Parietal lobe (tissue), 1 donor: ENCODE data around the gene STK17B. TPM values are rescaled to one million over a fixed set of nuclear protein-coding genes. Genes with fewer than 3 reads are reported as not detected.

Experiments
- total RNA-seq: library from RNA; depleted of rRNA; stranded (reverse); fragments of >200 nt; gene quantifications from one replicate; pipeline ENCODE4 v1.2.3, GENCODE V29; 2014

Gene STK17B
- 5.6 TPM for total RNA-seq

DNA sequence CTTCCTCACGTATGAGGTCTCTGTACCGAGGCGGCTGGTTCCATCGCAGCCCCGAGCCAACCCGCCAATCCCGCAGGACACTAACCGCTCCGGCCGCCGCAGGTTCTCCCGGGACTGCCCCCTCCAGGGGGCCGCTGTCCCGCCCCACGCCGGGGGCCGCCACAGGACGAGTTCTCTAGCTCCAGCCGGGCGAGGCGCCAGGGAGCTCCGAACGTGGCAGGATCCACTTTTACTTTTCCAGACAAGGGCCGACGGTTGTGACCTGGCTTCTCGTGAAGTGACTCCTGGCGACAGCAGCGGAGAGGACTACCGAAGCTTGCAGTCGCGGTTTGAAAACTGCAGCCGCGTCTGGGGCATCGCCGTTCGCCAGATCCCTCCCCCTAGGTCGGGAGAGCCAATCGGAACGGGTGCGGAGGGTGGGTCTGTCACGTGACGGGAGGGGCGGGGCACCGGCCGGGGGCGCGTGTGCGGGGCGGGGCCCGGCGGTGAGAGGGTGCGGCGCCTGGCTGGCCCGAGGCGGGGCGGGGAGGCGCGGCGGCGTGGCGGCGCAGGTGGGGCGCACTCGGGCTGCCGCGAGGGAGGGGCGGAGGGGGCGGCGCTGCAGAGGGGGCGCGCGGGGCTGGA is at the start of gene STK17B:
STK17B (minus strand) TSS at position 331 of the 624 bp plus-strand sequence. CDS start 8,195 bp downstream, outside the sequence.

Other genes with a start within 250 kb of the STK17B start
- 19.4 TPM for gene DNAH7, start 102.7 kb downstream of the STK17B start, total RNA-seq